Glutamatergic neuron (in vitro differentiated cells): ENCODE results near the gene CASD1. TPM values are rescaled to one million over a fixed set of nuclear protein-coding genes. Genes with fewer than 3 reads are reported as not detected.

ENCODE experiments used
- DNase-seq: peaks from one replicate; pipeline ENCODE4 v3.0.0; 2022
- H3K27ac Mint-ChIP-seq: one replicate; pipeline ENCODE4 v1.8.0; 2020; ENCODE audit warnings: mild to moderate bottlenecking, mixed read lengths, inconsistent platforms; ENCODE audit not compliant: unreplicated experiment
- H3K27me3 Mint-ChIP-seq: one replicate; pipeline ENCODE4 v1.8.0; 2020; ENCODE audit warnings: mild to moderate bottlenecking, moderate library complexity, mixed read lengths, inconsistent platforms; ENCODE audit not compliant: unreplicated experiment
- H3K36me3 Mint-ChIP-seq: one replicate; pipeline ENCODE4 v1.8.0; 2020; ENCODE audit warnings: mild to moderate bottlenecking, mixed read lengths, inconsistent platforms; ENCODE audit not compliant: unreplicated experiment
- H3K4me1 Mint-ChIP-seq: one replicate; pipeline ENCODE4 v1.8.0; 2020; ENCODE audit warnings: mild to moderate bottlenecking, low read depth, mixed read lengths, inconsistent platforms; ENCODE audit not compliant: unreplicated experiment
- H3K4me3 Mint-ChIP-seq: one replicate; pipeline ENCODE4 v1.8.0; 2020; ENCODE audit warnings: mild to moderate bottlenecking, mixed read lengths, inconsistent platforms; ENCODE audit not compliant: unreplicated experiment
- H3K9me3 Mint-ChIP-seq: one replicate; pipeline ENCODE4 v1.8.0; 2020; ENCODE audit warnings: mild to moderate bottlenecking, moderate library complexity, mixed read lengths, inconsistent platforms; ENCODE audit not compliant: unreplicated experiment
- CTCF ChIP-seq: fragments of 200-600 bp; sonication (generic); IDR thresholded peaks from one replicate; pipeline ENCODE4 v1.5.0; 2021; ENCODE audit not compliant: partially characterized antibody, unreplicated experiment
- total RNA-seq: library from RNA; stranded (reverse); fragmentation: NEBNext Ultra II Directional; extraction: Animal tissue kit (Norgen Biotek cat#: 25700); gene quantifications from one replicate; pipeline ENCODE4 v1.2.1, GENCODE V29; 2021; ENCODE audit not compliant: unreplicated experiment

Gene CASD1
- total RNA-seq, 1 donor from 2014 or later, result 117 TPM

- DNase-seq, result no peak
- TF ChIP-seq CTCF, result no peak
- no peak overlapping the region for H3K4me3 Mint-ChIP-seq
- H3K36me3 Mint-ChIP-seq, result no peaks in the 10 kb centered on the region
- peaks cover 3% of the 10 kb centered on the region for H3K27me3 Mint-ChIP-seq
- H3K27ac Mint-ChIP-seq, result no peak overlapping the region
- H3K9me3 Mint-ChIP-seq, result no peaks in the 10 kb centered on the region
- no peaks in the 10 kb centered on the region for H3K4me1 Mint-ChIP-seq
These were observed 23.4 kb upstream of the CASD1 start for GRCh38 chr7:94486216-94486615.

- no peak overlapping the region for H3K27ac Mint-ChIP-seq
- H3K4me1 Mint-ChIP-seq, result no peaks in the 10 kb centered on the region
- H3K9me3 Mint-ChIP-seq, result no peaks in the 10 kb centered on the region
- no peaks in the 10 kb centered on the region for H3K27me3 Mint-ChIP-seq
- H3K36me3 Mint-ChIP-seq, result no peaks in the 10 kb centered on the region
- no peak for DNase-seq
- no peak for TF ChIP-seq CTCF
- H3K4me3 Mint-ChIP-seq, result no peak overlapping the region
These were observed 18.2 kb upstream of the CASD1 start for GRCh38 chr7:94491410-94491809.

DNA sequence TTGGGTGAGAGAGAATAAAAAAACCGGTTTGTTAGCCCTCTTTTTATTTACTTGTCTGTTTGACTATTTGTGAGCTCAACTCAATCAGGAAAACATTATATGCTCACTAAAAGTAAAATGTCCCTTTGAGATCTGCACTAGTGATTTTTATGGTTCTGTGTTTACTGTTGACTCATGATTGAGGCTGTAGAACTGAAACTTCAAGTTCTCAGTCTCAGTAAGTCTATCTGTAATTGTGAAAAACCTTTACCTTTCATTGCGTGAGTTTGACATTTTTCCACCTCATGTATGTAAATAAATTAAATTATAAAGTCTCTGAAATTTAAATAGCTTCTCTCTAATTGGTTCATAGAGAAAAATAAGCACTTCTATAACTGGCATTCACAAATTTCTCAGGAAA, 17.0 kb upstream of the CASD1 start:
- H3K9me3 Mint-ChIP-seq, result no peaks in the 10 kb centered on the region
- no peaks in the 10 kb centered on the region for H3K4me1 Mint-ChIP-seq
- H3K4me3 Mint-ChIP-seq, result no peak overlapping the region
- no peaks in the 10 kb centered on the region for H3K27me3 Mint-ChIP-seq
- no peak overlapping the region for H3K27ac Mint-ChIP-seq
- TF ChIP-seq CTCF, result no peak
- DNase-seq, result no peak
- H3K36me3 Mint-ChIP-seq, result no peaks in the 10 kb centered on the region

GRCh38 chr7:94497874-94498670, 11.5 kb upstream of the CASD1 start:
- H3K27me3 Mint-ChIP-seq, result no peaks in the 10 kb centered on the region
- H3K9me3 Mint-ChIP-seq, result peaks cover under 1% of the 10 kb centered on the region
- no peak for TF ChIP-seq CTCF
- DNase-seq, result no peak
- H3K4me1 Mint-ChIP-seq, result no peaks in the 10 kb centered on the region
- no peak overlapping the region for H3K27ac Mint-ChIP-seq
- H3K4me3 Mint-ChIP-seq, result no peak overlapping the region
- no peaks in the 10 kb centered on the region for H3K36me3 Mint-ChIP-seq

- Mint-ChIP-seq H3K36me3 (no peaks in the 10 kb centered on the region), H3K27me3 (no peaks in the 10 kb centered on the region), H3K4me3 (no peak overlapping the region), H3K4me1 (no peaks in the 10 kb centered on the region), H3K9me3 (peaks cover 2% of the 10 kb centered on the region), H3K27ac (no peak overlapping the region)
- DNase-seq, result no peak
- TF ChIP-seq CTCF, result no peak
These were observed 10.7 kb upstream of the CASD1 start for GRCh38 chr7:94498918-94499317.
